ENCODE results near the gene SMPDL3A. TPM values are rescaled to one million over a fixed set of nuclear protein-coding genes. Genes with fewer than 3 reads are reported as not detected.

Gene SMPDL3A
- total and polyA plus RNA-seq, 2 of the 8 experiments (the other 6 are each of a cell fraction or from before 2014, with no cell fraction given): 3.5 to 3.9 TPM

DNA sequence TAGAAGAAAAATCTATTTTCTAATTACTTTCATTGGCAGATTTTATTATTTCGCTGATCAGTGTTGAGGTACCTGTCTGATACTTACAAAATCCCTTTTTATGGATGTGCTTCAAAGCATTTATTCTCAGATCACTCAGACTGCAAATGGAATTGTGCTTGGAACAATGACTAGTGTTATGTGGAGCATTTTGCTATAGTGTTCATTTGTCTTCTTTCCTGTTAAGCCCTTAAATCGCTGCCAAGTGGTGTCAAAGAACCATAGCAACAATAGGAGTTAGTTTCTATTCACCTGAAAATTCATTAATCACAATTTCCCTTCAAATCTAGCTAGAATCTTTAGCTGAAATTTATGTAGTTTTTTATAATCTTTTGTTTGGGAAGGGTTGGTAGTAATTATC is 29.8 kb downstream of the SMPDL3A start (continued):
- TF ChIP-seq, protein P1, sequence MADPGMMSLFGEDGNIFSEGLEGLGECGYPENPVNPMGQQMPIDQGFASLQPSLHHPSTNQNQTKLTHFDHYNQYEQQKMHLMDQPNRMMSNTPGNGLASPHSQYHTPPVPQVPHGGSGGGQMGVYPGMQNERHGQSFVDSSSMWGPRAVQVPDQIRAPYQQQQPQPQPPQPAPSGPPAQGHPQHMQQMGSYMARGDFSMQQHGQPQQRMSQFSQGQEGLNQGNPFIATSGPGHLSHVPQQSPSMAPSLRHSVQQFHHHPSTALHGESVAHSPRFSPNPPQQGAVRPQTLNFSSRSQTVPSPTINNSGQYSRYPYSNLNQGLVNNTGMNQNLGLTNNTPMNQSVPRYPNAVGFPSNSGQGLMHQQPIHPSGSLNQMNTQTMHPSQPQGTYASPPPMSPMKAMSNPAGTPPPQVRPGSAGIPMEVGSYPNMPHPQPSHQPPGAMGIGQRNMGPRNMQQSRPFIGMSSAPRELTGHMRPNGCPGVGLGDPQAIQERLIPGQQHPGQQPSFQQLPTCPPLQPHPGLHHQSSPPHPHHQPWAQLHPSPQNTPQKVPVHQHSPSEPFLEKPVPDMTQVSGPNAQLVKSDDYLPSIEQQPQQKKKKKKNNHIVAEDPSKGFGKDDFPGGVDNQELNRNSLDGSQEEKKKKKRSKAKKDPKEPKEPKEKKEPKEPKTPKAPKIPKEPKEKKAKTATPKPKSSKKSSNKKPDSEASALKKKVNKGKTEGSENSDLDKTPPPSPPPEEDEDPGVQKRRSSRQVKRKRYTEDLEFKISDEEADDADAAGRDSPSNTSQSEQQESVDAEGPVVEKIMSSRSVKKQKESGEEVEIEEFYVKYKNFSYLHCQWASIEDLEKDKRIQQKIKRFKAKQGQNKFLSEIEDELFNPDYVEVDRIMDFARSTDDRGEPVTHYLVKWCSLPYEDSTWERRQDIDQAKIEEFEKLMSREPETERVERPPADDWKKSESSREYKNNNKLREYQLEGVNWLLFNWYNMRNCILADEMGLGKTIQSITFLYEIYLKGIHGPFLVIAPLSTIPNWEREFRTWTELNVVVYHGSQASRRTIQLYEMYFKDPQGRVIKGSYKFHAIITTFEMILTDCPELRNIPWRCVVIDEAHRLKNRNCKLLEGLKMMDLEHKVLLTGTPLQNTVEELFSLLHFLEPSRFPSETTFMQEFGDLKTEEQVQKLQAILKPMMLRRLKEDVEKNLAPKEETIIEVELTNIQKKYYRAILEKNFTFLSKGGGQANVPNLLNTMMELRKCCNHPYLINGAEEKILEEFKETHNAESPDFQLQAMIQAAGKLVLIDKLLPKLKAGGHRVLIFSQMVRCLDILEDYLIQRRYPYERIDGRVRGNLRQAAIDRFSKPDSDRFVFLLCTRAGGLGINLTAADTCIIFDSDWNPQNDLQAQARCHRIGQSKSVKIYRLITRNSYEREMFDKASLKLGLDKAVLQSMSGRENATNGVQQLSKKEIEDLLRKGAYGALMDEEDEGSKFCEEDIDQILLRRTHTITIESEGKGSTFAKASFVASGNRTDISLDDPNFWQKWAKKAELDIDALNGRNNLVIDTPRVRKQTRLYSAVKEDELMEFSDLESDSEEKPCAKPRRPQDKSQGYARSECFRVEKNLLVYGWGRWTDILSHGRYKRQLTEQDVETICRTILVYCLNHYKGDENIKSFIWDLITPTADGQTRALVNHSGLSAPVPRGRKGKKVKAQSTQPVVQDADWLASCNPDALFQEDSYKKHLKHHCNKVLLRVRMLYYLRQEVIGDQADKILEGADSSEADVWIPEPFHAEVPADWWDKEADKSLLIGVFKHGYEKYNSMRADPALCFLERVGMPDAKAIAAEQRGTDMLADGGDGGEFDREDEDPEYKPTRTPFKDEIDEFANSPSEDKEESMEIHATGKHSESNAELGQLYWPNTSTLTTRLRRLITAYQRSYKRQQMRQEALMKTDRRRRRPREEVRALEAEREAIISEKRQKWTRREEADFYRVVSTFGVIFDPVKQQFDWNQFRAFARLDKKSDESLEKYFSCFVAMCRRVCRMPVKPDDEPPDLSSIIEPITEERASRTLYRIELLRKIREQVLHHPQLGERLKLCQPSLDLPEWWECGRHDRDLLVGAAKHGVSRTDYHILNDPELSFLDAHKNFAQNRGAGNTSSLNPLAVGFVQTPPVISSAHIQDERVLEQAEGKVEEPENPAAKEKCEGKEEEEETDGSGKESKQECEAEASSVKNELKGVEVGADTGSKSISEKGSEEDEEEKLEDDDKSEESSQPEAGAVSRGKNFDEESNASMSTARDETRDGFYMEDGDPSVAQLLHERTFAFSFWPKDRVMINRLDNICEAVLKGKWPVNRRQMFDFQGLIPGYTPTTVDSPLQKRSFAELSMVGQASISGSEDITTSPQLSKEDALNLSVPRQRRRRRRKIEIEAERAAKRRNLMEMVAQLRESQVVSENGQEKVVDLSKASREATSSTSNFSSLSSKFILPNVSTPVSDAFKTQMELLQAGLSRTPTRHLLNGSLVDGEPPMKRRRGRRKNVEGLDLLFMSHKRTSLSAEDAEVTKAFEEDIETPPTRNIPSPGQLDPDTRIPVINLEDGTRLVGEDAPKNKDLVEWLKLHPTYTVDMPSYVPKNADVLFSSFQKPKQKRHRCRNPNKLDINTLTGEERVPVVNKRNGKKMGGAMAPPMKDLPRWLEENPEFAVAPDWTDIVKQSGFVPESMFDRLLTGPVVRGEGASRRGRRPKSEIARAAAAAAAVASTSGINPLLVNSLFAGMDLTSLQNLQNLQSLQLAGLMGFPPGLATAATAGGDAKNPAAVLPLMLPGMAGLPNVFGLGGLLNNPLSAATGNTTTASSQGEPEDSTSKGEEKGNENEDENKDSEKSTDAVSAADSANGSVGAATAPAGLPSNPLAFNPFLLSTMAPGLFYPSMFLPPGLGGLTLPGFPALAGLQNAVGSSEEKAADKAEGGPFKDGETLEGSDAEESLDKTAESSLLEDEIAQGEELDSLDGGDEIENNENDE (IDR thresholded peaks at IDR 0.05; ENCODE audit: insufficient replicate concordance, low read length): no peak

Data from H1 (cell line).